ENCODE data around the gene MYBPC1. TPM values are rescaled to one million over a fixed set of nuclear protein-coding genes. Genes with fewer than 3 reads are reported as not detected.

The MYBPC1 gene
- polyA plus RNA-seq, 3 donors = 0.04 to 0.16 TPM; not detected in 1

- intact Hi-C loops (cut with micrococcal nuclease) = no loop called here
- Mint-ChIP-seq H3K4me3 (no peak overlapping the region), H3K36me3 (no peaks in the 10 kb centered on the region), H3K4me1 (peaks cover 11% of the 10 kb centered on the region), H3K9me3 (no peaks in the 10 kb centered on the region), H3K27ac (no peak overlapping the region), H3K27me3 (ENCODE audit: low read depth in 3 of 3) (peaks cover 0 to 1% (median 0%) of the 10 kb centered on the region in 3 donors)
- Histone ChIP-seq H3K27ac (ENCODE audit: low read depth in 1 of 2, low read length in 2 of 2) (no peak overlapping the region), H3K4me1 (ENCODE audit: control insufficient read depth in 1 of 2, insufficient read depth in 2 of 2, low read length in 2 of 2) (no peaks in the 10 kb centered on the region), H4K20me1 (ENCODE audit: insufficient read depth, low read length) (no peaks in the 10 kb centered on the region), H3K36me3 (replicated peaks in 1 of 2; ENCODE audit: control insufficient read depth in 1 of 2, insufficient read depth in 2 of 2, low read length in 2 of 2) (no peaks in the 10 kb centered on the region), H3K4me2 (replicated peaks; ENCODE audit: extremely low read depth, low read length, poor library complexity, severe bottlenecking) (no peak overlapping the region), H3K79me2 (ENCODE audit: insufficient read depth, low read length) (no peaks in the 10 kb centered on the region), H3K9ac (ENCODE audit: insufficient read depth, low read length, poor library complexity, severe bottlenecking) (no peak overlapping the region), H2AFZ (ENCODE audit: insufficient read depth, low read depth, low read length, poor library complexity, severe bottlenecking) (no peak overlapping the region), H3K4me3 (replicated peaks in 1 of 3; ENCODE audit: low read depth in 2 of 3, low read length in 3 of 3) (no peak overlapping the region), H3K27me3 (ENCODE audit: control insufficient read depth in 2 of 2, insufficient read depth in 2 of 2, low read length in 2 of 2) (no peaks in the 10 kb centered on the region), H3K9me3 (replicated peaks in 1 of 2; ENCODE audit: control insufficient read depth in 1 of 2, insufficient read depth in 1 of 2, low read length in 2 of 2) (no peaks in the 10 kb centered on the region)
- TF ChIP-seq CTCF (IDR thresholded peaks at IDR 0.05) = no peak
- no peak for DNase-seq
- no CpG with 5 or more reads among the region's 5 CpGs for WGBS (ENCODE audit: insufficient coverage)
These were observed 5.2 kb downstream of the MYBPC1 start for GRCh38 chr12:101599771-101600484.

GRCh38 chr12:101604132-101604531, 9.4 kb downstream of the MYBPC1 start:
- no peak overlapping the region for H3K27ac ChIP-seq (ENCODE audit: low read depth in 1 of 2, low read length in 2 of 2)
- no peak overlapping the region for H3K27ac Mint-ChIP-seq
- H3K27me3 ChIP-seq (ENCODE audit: control insufficient read depth in 2 of 2, insufficient read depth in 2 of 2, low read length in 2 of 2) = no peaks in the 10 kb centered on the region
- H2AFZ ChIP-seq (ENCODE audit: insufficient read depth, low read depth, low read length, poor library complexity, severe bottlenecking) = no peak overlapping the region
- peaks cover 5% of the 10 kb centered on the region for H3K4me1 Mint-ChIP-seq
- H3K4me3 Mint-ChIP-seq = no peak overlapping the region
- no peak overlapping the region for H3K4me3 ChIP-seq (replicated peaks in 1 of 3; ENCODE audit: low read depth in 2 of 3, low read length in 3 of 3)
- no peaks in the 10 kb centered on the region for H3K36me3 Mint-ChIP-seq
- H3K9me3 ChIP-seq (replicated peaks in 1 of 2; ENCODE audit: control insufficient read depth in 1 of 2, insufficient read depth in 1 of 2, low read length in 2 of 2) = no peaks in the 10 kb centered on the region
- H3K9ac ChIP-seq (ENCODE audit: insufficient read depth, low read length, poor library complexity, severe bottlenecking) = no peak overlapping the region
- intact Hi-C loops (cut with micrococcal nuclease) = no loop called here
- WGBS (ENCODE audit: insufficient coverage) = no CpG with 5 or more reads among the region's 1 CpG
- peaks cover 0 to 6% (median 0%) of the 10 kb centered on the region in 7 donors for H3K9me3 Mint-ChIP-seq
- H3K79me2 ChIP-seq (ENCODE audit: insufficient read depth, low read length) = no peaks in the 10 kb centered on the region
- no peak overlapping the region for H3K4me2 ChIP-seq (replicated peaks; ENCODE audit: extremely low read depth, low read length, poor library complexity, severe bottlenecking)
- H4K20me1 ChIP-seq (ENCODE audit: insufficient read depth, low read length) = no peaks in the 10 kb centered on the region
- DNase-seq = no peak
- no peak for TF ChIP-seq CTCF (IDR thresholded peaks at IDR 0.05)
- H3K27me3 Mint-ChIP-seq (ENCODE audit: low read depth in 3 of 3) = no peaks in the 10 kb centered on the region
- no peaks in the 10 kb centered on the region for H3K36me3 ChIP-seq (replicated peaks in 1 of 2; ENCODE audit: control insufficient read depth in 1 of 2, insufficient read depth in 2 of 2, low read length in 2 of 2)
- no peaks in the 10 kb centered on the region for H3K4me1 ChIP-seq (ENCODE audit: control insufficient read depth in 1 of 2, insufficient read depth in 2 of 2, low read length in 2 of 2)
